ENCODE data around the gene C4orf54.

DNA sequence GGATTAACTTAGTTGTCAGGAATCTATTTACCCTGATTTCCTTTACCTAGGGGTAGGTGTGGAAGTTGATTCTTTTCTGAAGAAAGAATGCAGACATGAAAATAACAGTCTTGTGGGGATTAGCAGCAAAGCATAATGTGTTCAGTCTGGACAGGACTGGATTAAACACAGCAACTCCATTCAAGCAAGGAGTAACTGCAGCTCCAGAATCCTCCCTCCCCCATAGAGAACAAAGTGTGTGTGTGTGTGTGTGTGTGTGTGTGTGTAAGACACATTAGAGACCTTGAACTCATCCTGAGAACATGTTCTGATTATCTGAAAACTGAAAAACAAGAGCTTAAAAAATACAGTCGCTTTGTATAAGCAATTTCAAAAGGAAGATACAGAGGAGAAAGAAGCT lies 9.3 kb downstream of the C4orf54 start:
- TF ChIP-seq, protein P1, sequence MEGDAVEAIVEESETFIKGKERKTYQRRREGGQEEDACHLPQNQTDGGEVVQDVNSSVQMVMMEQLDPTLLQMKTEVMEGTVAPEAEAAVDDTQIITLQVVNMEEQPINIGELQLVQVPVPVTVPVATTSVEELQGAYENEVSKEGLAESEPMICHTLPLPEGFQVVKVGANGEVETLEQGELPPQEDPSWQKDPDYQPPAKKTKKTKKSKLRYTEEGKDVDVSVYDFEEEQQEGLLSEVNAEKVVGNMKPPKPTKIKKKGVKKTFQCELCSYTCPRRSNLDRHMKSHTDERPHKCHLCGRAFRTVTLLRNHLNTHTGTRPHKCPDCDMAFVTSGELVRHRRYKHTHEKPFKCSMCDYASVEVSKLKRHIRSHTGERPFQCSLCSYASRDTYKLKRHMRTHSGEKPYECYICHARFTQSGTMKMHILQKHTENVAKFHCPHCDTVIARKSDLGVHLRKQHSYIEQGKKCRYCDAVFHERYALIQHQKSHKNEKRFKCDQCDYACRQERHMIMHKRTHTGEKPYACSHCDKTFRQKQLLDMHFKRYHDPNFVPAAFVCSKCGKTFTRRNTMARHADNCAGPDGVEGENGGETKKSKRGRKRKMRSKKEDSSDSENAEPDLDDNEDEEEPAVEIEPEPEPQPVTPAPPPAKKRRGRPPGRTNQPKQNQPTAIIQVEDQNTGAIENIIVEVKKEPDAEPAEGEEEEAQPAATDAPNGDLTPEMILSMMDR (IDR thresholded peaks at IDR 0.05; ENCODE audit: poor library complexity, severe bottlenecking): no peak
- no peak for TF ChIP-seq EZH2 (IDR thresholded peaks at IDR 0.05; ENCODE audit: borderline replicate concordance, insufficient read depth, low read length, poor library complexity, severe bottlenecking)
- TF ChIP-seq TAF1 (IDR thresholded peaks at IDR 0.05; ENCODE audit: low read depth): no peak
- TF ChIP-seq EP300 (conservative IDR thresholded peaks at IDR 0.05; ENCODE audit: poor library complexity, severe bottlenecking): no peak
- no peak for TF ChIP-seq POLR2AphosphoS5 (IDR thresholded peaks at IDR 0.05)
- no peak for TF ChIP-seq SMC3 (conservative IDR thresholded peaks at IDR 0.05; ENCODE audit: poor library complexity)
- no peak for TF ChIP-seq RAD21 (conservative IDR thresholded peaks at IDR 0.05)
